H1 (cell line): ENCODE results near the gene OLIG2. TPM values are rescaled to one million over a fixed set of nuclear protein-coding genes. Genes with fewer than 3 reads are reported as not detected.

Experiments used
- CTCF ChIA-PET: fragments of 300-600 bp; sonication (Branson Sonifier 250); formaldehyde crosslinking; loops from one replicate; lab custom pipeline; 2021; ENCODE audit not compliant: partially characterized antibody; lab: Charles Lee
- POLR2A ChIA-PET: fragments of 300-600 bp; sonication (Branson Sonifier 250); formaldehyde crosslinking; loops from one replicate; lab custom pipeline; 2021; ENCODE audit warnings: inconsistent platforms; ENCODE audit not compliant: partially characterized antibody; lab: Charles Lee
- DNase-seq, 2 experiments: peaks; one replicate each; pipeline versions ENCODE4 v3.0.0 to v3.0.0-alpha.2; 2010 to 2022; ENCODE audit warnings: low spot score in 2 of 2, low read depth in 1 of 2, mixed read lengths in 1 of 2
- FAIRE-seq: peaks from 2 replicates; lab custom pipeline; 2011; peaks lifted over from hg19 to GRCh38; lab: Jason Lieb, UNC
- H2AFZ ChIP-seq: 2 replicates; pipeline ENCODE4 v1.8.1; 2012; ENCODE audit warnings: low read length, inconsistent platforms
- H2AK5ac ChIP-seq: 2 replicates; pipeline ENCODE4 v1.6.1; 2013; ENCODE audit warnings: low read depth, low read length
- H2BK120ac ChIP-seq: replicated peaks from 2 replicates; pipeline ENCODE3; 2013; ENCODE audit warnings: low read depth, low read length, inconsistent platforms
- H2BK12ac ChIP-seq: 2 replicates; pipeline ENCODE4 v1.6.1; 2013; ENCODE audit warnings: low read depth, low read length
- H2BK15ac ChIP-seq: 2 replicates; pipeline ENCODE4 v1.6.1; 2013; ENCODE audit warnings: low read length
- H2BK20ac ChIP-seq: 2 replicates; pipeline ENCODE4 v1.6.1; 2013; ENCODE audit warnings: low read length
- H2BK5ac ChIP-seq: 2 replicates; pipeline ENCODE4 v1.6.1; 2013; ENCODE audit warnings: low read depth, low read length
- H3K14ac ChIP-seq: 2 replicates; pipeline ENCODE4 v1.6.1; 2013; ENCODE audit warnings: inconsistent platforms; ENCODE audit not compliant: insufficient read length
- H3K18ac ChIP-seq: 2 replicates; pipeline ENCODE4 v1.6.1; 2013; ENCODE audit warnings: low read length; ENCODE audit errors: extremely low read depth
- H3K23ac ChIP-seq: 2 replicates; pipeline ENCODE4 v1.6.1; 2013; ENCODE audit warnings: inconsistent platforms; ENCODE audit not compliant: insufficient read length
- H3K23me2 ChIP-seq: 2 replicates; pipeline ENCODE4 v1.6.1; 2013; ENCODE audit warnings: low read depth, low read length
- H3K27ac ChIP-seq: 2 replicates; pipeline ENCODE4 v1.6.1; 2011; ENCODE audit warnings: low read depth, low read length, inconsistent platforms
- H3K27me3 ChIP-seq, 4 experiments: replicated peaks in 1 of 4; 1 replicate in 1 of 4; 2 replicates in 3 of 4; pipeline versions ENCODE4 v1.6.1 to v1.8.1; 2011 to 2013; ENCODE audit warnings: low read length in 3 of 4, mild to moderate bottlenecking in 3 of 4, inconsistent platforms in 2 of 4, mixed read lengths in 2 of 4, moderate library complexity in 1 of 4; ENCODE audit not compliant: control insufficient read depth in 3 of 4, insufficient read depth in 3 of 4; ENCODE audit errors: extremely low read depth in 1 of 4
- H3K36me3 ChIP-seq, 4 experiments: 2 replicates each; pipeline versions ENCODE4 v1.6.1 to v1.8.1; 2011 to 2013; ENCODE audit warnings: mild to moderate bottlenecking in 4 of 4, low read length in 3 of 4, moderate library complexity in 2 of 4, control low read depth in 1 of 4, inconsistent platforms in 1 of 4; ENCODE audit not compliant: insufficient read depth in 4 of 4, control insufficient read depth in 2 of 4
- H3K4ac ChIP-seq: replicated peaks from 2 replicates; pipeline ENCODE3; 2013; ENCODE audit warnings: low read length, low read depth, mixed read lengths, inconsistent platforms; ENCODE audit not compliant: insufficient read length
- H3K4me1 ChIP-seq, 4 experiments: replicated peaks in 1 of 4; 1 replicate in 1 of 4; 2 replicates in 3 of 4; pipeline versions ENCODE4 v1.6.1 to v1.8.1; 2011 to 2013; ENCODE audit warnings: low read length in 3 of 4, inconsistent platforms in 2 of 4, mixed read lengths in 1 of 4; ENCODE audit not compliant: insufficient read depth in 4 of 4, control insufficient read depth in 3 of 4
- H3K4me2 ChIP-seq, 2 experiments: 2 replicates each; pipeline versions ENCODE4 v1.6.1 to v1.8.1; 2011 to 2013; ENCODE audit warnings: low read depth in 2 of 2, low read length in 2 of 2, control low read depth in 1 of 2, inconsistent platforms in 1 of 2, mild to moderate bottlenecking in 1 of 2; ENCODE audit not compliant: insufficient read depth in 1 of 2
- H3K4me3 ChIP-seq, 4 experiments: fragments of 200-600, 300-600 bp in 1 of 4; sonication (generic), shearing (Covaris generic), sonication (Bioruptor Twin) in 1 of 4; 2 replicates each; pipeline versions ENCODE4 v1.5.1 to v1.8.1; 2011 to 2016; ENCODE audit warnings: low read length in 4 of 4, low read depth in 3 of 4, control low read depth in 2 of 4, inconsistent platforms in 2 of 4, mild to moderate bottlenecking in 2 of 4, mixed read lengths in 1 of 4, moderate library complexity in 1 of 4; ENCODE audit not compliant: insufficient read depth in 2 of 4; ENCODE audit errors: extremely low read depth in 1 of 4
- H3K56ac ChIP-seq: replicated peaks from 2 replicates; pipeline ENCODE3; 2013; ENCODE audit warnings: low read depth, mild to moderate bottlenecking, mixed read lengths, low read length, inconsistent platforms; ENCODE audit not compliant: insufficient read length
- H3K79me1 ChIP-seq: 2 replicates; pipeline ENCODE4 v1.6.1; 2013; ENCODE audit warnings: low read depth, low read length, control low read depth
- H3K79me2 ChIP-seq, 2 experiments: 2 replicates each; pipeline versions ENCODE4 v1.6.1 to v1.8.1; 2012 to 2013; ENCODE audit warnings: low read length in 2 of 2, mild to moderate bottlenecking in 2 of 2, inconsistent platforms in 1 of 2; ENCODE audit not compliant: insufficient read depth in 2 of 2, control insufficient read depth in 1 of 2
- H3K9ac ChIP-seq, 4 experiments: replicated peaks in 1 of 4; 1 replicate in 1 of 4; 2 replicates in 3 of 4; pipeline versions ENCODE4 v1.6.1 to v1.8.1; 2011 to 2013; ENCODE audit warnings: low read depth in 3 of 4, low read length in 3 of 4, control low read depth in 2 of 4, mild to moderate bottlenecking in 2 of 4, moderate library complexity in 2 of 4, inconsistent platforms in 1 of 4; ENCODE audit errors: extremely low read depth in 1 of 4
- H3K9me3 ChIP-seq, 2 experiments: 2 replicates each; pipeline versions ENCODE4 v1.6.1 to v1.8.1; 2012 to 2013; ENCODE audit warnings: mild to moderate bottlenecking in 2 of 2, moderate library complexity in 2 of 2, control low read depth in 1 of 2, inconsistent platforms in 1 of 2, low read depth in 1 of 2, low read length in 1 of 2, mixed read lengths in 1 of 2; ENCODE audit not compliant: insufficient read depth in 2 of 2
- H4K20me1 ChIP-seq, 2 experiments: replicated peaks in 1 of 2; 2 replicates each; pipeline versions ENCODE3 to v1.8.1; 2011 to 2013; ENCODE audit warnings: inconsistent platforms in 2 of 2, low read length in 2 of 2, mild to moderate bottlenecking in 1 of 2; ENCODE audit not compliant: insufficient read depth in 2 of 2, control insufficient read depth in 1 of 2
- H4K5ac ChIP-seq: 2 replicates; pipeline ENCODE4 v1.6.1; 2013; ENCODE audit warnings: low read length, low read depth, mixed read lengths, inconsistent platforms; ENCODE audit not compliant: insufficient read length
- H4K8ac ChIP-seq: 2 replicates; pipeline ENCODE4 v1.8.0; 2013; ENCODE audit warnings: mild to moderate bottlenecking, moderate library complexity, low read length, inconsistent platforms; ENCODE audit not compliant: insufficient read depth; ENCODE audit errors: extremely low read depth
- H4K91ac ChIP-seq: replicated peaks from 2 replicates; pipeline ENCODE3; 2013; ENCODE audit warnings: low read length, mixed read lengths, inconsistent platforms; ENCODE audit not compliant: insufficient read length
- HDAC6 ChIP-seq: IDR thresholded peaks from one replicate; pipeline ENCODE4 v1.7.1; 2012; ENCODE audit warnings: low read depth, mild to moderate bottlenecking, inconsistent platforms, low read length, moderate library complexity
- WGBS, 2 experiments: shearing (Covaris generic) in 1 of 2; methylation state at CpG; one replicate each; pipeline versions ENCODE4 v1.1.6 to v1.1.7; 2013 to 2015; ENCODE audit warnings: low lambda C conversion rate in 2 of 2, mixed read lengths in 2 of 2, inconsistent platforms in 1 of 2, low coverage in 1 of 2, missing lambda C conversion rate in 1 of 2; ENCODE audit not compliant: insufficient replicate concordance in 2 of 2, insufficient coverage in 1 of 2, insufficient read length in 1 of 2; ENCODE audit errors: extremely low coverage in 1 of 2, missing lambda C conversion rate in 1 of 2; 5-methylcytosine and 5-hydroxymethylcytosine counted together
- polyA plus RNA-seq, 7 experiments: library from polyadenylated mRNA; depleted of rRNA in 3 of 7; stranded (reverse) in 5 of 7; unstranded in 2 of 7; fragments of >200 nt in 5 of 7; fragments of 200-250 nt in 2 of 7; gene quantifications; 1 replicate in 5 of 7; 2 replicates in 1 of 7; 4 replicates in 1 of 7; pipeline versions ENCODE4 v1.2.1 to v1.2.3, GENCODE V29; 2011 to 2013; ENCODE audit warnings: missing spikeins in 2 of 7, mixed read lengths in 2 of 7
- total RNA-seq: library from RNA; stranded (reverse); fragmentation: NEBNext Ultra II Directional; extraction: Animal tissue kit (Norgen Biotek cat#: 25700); gene quantifications from 2 replicates; pipeline ENCODE4 v1.2.1, GENCODE V29; 2021

OLIG2 gene
- total and polyA plus RNA-seq, 2 of the 8 experiments (the other 6 are each of a cell fraction or from before 2014, with no cell fraction given): 0.79 TPM; not detected in 1

DNA sequence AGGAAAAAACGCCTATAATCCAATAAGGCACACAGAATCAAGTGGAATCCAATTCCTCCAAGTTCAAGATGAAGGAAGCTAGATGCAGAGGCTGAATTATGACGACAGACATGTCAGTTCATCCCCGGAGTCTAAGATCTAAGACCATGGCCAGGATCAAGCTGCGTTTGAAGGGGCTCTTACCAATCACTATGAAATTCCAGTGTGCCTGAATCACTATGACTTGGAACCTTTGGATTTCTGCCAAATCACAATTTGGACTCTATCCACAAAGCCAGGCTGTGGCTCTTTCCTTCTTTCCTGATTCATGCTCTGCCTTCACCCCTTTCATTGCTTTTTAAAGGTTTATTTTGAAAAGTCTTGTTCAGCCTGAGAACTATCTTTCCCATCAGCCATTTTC is 17.1 kb downstream of the OLIG2 start:
- FAIRE-seq: no peak
- CTCF ChIA-PET: interaction anchor here (1.2 to 1.5 kb wide), 2 partner anchors 14 to 85 kb away, joined by 3 to 4 read pairs; no protein-coding TSS in a partner anchor
- no peak for TF ChIP-seq HDAC6

More for the DNA sequence above, 17.1 kb downstream of the OLIG2 start:
- DNase-seq: no peak
- POLR2A ChIA-PET: no interaction called here
- Histone ChIP-seq H3K9ac (no peak overlapping the region), H2BK5ac (no peak overlapping the region), H3K27ac (no peak overlapping the region), H3K9me3 (no peaks in the 10 kb centered on the region), H2AK5ac (no peak overlapping the region), H3K79me2 (no peaks in the 10 kb centered on the region), H2BK20ac (no peak overlapping the region), H3K56ac (no peak overlapping the region), H3K14ac (no peak overlapping the region), H3K18ac (no peak overlapping the region), H3K4me2 (no peak overlapping the region), H4K91ac (no peak overlapping the region), H2BK120ac (no peak overlapping the region), H3K36me3 (no peaks in the 10 kb centered on the region), H3K4ac (no peak overlapping the region), H3K4me1 (peaks cover 0 to 5% (median 1%) of the 10 kb centered on the region in 4 experiments; a peak in 2 of 7 replicates), H2BK15ac (no peak overlapping the region), H4K20me1 (no peaks in the 10 kb centered on the region), H3K23me2 (no peaks in the 10 kb centered on the region), H4K5ac (no peak overlapping the region), H2BK12ac (no peak overlapping the region), H3K79me1 (no peaks in the 10 kb centered on the region), H3K23ac (no peak overlapping the region), H3K4me3 (no peak overlapping the region), H3K27me3 (peaks cover 0 to 4% (median under 1%) of the 10 kb centered on the region in 4 experiments; a peak in 3 of 7 replicates), H4K8ac (no peak overlapping the region), H2AFZ (no peak overlapping the region)
- 79% methylated on average over 4 of the region's 4 CpGs; no CpG with 5 or more reads in 1 of the 2 experiments for WGBS, 2 experiments
